Parathyroid adenoma (tissue), 2 donors: Measurements from ENCODE around the gene RABL3.
"Not testable (repeated sequence)": the region's sequence is repeated elsewhere in the genome, so short reads cannot be mapped to it uniquely, and the experiment has no call there.

Source experiments
- H2AFZ ChIP-seq: fragments of 300-600 bp; sonication (generic); one replicate; pipeline ENCODE4 v1.7.0; 2017; ENCODE audit warnings: antibody characterized with exemption, mild to moderate bottlenecking
- H3K27ac ChIP-seq: fragments of 300-600 bp; sonication (generic); one replicate; pipeline ENCODE4 v1.7.0; 2017
- H3K27me3 ChIP-seq: fragments of 300-600 bp; sonication (generic); one replicate; pipeline ENCODE4 v1.7.0; 2017; ENCODE audit warnings: low read length; ENCODE audit not compliant: control insufficient read depth, insufficient read depth
- H3K36me3 ChIP-seq: fragments of 300-600 bp; sonication (generic); one replicate; pipeline ENCODE4 v1.7.0; 2017; ENCODE audit warnings: low read length; ENCODE audit not compliant: control insufficient read depth, insufficient read depth
- H3K4me1 ChIP-seq: fragments of 300-600 bp; sonication (generic); one replicate; pipeline ENCODE4 v1.7.0; 2017; ENCODE audit warnings: control low read depth
- H3K4me2 ChIP-seq: fragments of 300-600 bp; sonication (generic); one replicate; pipeline ENCODE4 v1.7.0; 2017; ENCODE audit warnings: low read length
- H3K4me3 ChIP-seq: fragments of 300-600 bp; sonication (generic); one replicate; pipeline ENCODE4 v1.7.0; 2017; ENCODE audit warnings: low read depth, low read length
- H3K79me2 ChIP-seq: fragments of 300-600 bp; sonication (generic); one replicate; pipeline ENCODE4 v1.7.0; 2017; ENCODE audit warnings: control low read depth
- H3K9ac ChIP-seq: fragments of 300-600 bp; sonication (generic); one replicate; pipeline ENCODE4 v1.7.0; 2017; ENCODE audit warnings: mild to moderate bottlenecking
- H3K9me3 ChIP-seq: fragments of 300-600 bp; sonication (generic); one replicate; pipeline ENCODE4 v1.7.0; 2017; ENCODE audit warnings: low read length; ENCODE audit not compliant: control insufficient read depth
- TF ChIP-seq, protein P1 (sequence below): fragments of 300-600 bp; sonication (generic); IDR thresholded peaks from one replicate; pipeline ENCODE4 v1.7.0; 2017; ENCODE audit warnings: antibody characterized with exemption, mild to moderate bottlenecking
- donor health status: primary hyperparathyroidism.

Gene RABL3

GRCh38 chr3:120641696-120642246 lies 100.5 kb downstream of the RABL3 start:
- no peaks in the 10 kb centered on the region for H3K9me3 ChIP-seq
- no peaks in the 10 kb centered on the region for H3K4me1 ChIP-seq
- H3K4me3 ChIP-seq: no peak overlapping the region
- H3K27ac ChIP-seq: no peak overlapping the region
- H3K27me3 ChIP-seq: no peaks in the 10 kb centered on the region
- H3K4me2 ChIP-seq: no peak overlapping the region
- H3K79me2 ChIP-seq: no peaks in the 10 kb centered on the region
- no peak overlapping the region for H2AFZ ChIP-seq
- no peaks in the 10 kb centered on the region for H3K36me3 ChIP-seq
- no peak overlapping the region for H3K9ac ChIP-seq
- TF ChIP-seq, protein P1, sequence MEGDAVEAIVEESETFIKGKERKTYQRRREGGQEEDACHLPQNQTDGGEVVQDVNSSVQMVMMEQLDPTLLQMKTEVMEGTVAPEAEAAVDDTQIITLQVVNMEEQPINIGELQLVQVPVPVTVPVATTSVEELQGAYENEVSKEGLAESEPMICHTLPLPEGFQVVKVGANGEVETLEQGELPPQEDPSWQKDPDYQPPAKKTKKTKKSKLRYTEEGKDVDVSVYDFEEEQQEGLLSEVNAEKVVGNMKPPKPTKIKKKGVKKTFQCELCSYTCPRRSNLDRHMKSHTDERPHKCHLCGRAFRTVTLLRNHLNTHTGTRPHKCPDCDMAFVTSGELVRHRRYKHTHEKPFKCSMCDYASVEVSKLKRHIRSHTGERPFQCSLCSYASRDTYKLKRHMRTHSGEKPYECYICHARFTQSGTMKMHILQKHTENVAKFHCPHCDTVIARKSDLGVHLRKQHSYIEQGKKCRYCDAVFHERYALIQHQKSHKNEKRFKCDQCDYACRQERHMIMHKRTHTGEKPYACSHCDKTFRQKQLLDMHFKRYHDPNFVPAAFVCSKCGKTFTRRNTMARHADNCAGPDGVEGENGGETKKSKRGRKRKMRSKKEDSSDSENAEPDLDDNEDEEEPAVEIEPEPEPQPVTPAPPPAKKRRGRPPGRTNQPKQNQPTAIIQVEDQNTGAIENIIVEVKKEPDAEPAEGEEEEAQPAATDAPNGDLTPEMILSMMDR: no peak

DNA sequence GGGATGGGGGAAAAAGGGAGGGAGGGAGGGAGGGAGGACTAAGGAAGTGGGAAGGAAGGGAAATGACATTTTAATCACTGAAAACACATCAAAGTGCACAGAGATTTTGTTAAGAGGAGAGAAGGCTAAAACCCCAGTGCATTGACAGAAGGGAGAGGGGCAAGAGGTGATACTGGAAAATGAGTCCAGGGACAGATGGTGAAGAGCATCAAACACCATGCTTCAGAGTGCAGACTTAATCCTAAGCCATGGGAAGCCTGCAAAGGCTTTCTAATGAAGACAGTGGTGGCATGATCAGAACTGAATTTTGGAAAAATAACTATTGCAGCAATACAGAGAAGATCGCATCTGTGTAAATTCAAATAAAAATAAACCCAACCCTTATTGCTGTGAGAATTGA lies 102.1 kb downstream of the RABL3 start:
- Histone ChIP-seq H3K4me2 (no peak overlapping the region), H3K27ac (no peak overlapping the region), H3K9me3 (no peaks in the 10 kb centered on the region), H2AFZ (no peak overlapping the region), H3K79me2 (no peaks in the 10 kb centered on the region), H3K4me3 (no peak overlapping the region), H3K36me3 (no peaks in the 10 kb centered on the region), H3K4me1 (no peaks in the 10 kb centered on the region), H3K27me3 (no peaks in the 10 kb centered on the region), H3K9ac (no peak overlapping the region)
- TF ChIP-seq, protein P1: no peak

DNA sequence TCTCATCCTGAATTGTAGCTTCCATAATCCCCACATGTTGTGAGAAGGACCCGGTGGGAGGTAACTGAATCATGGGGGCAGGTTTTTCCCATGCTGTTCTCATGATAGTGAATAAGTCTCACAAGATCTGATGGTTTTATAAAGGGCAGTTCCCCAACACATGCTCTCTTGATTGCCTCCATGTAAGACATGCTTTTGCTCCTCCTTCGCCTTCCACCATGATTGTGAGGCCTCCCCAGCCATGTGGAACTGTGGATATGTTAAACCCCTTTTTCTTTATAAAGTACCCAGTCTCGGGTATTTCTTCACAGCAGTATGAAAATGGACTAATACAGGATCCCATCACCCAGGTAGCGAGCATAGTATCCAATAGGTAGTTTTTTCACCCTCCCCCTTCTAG lies 103.5 kb downstream of the RABL3 start:
- H3K9me3 ChIP-seq, H3K4me3 ChIP-seq, H2AFZ ChIP-seq, H3K9ac ChIP-seq, H3K27me3 ChIP-seq, H3K4me1 ChIP-seq, H3K79me2 ChIP-seq, H3K36me3 ChIP-seq, H3K27ac ChIP-seq, H3K4me2 ChIP-seq: not testable (repeated sequence)

DNA sequence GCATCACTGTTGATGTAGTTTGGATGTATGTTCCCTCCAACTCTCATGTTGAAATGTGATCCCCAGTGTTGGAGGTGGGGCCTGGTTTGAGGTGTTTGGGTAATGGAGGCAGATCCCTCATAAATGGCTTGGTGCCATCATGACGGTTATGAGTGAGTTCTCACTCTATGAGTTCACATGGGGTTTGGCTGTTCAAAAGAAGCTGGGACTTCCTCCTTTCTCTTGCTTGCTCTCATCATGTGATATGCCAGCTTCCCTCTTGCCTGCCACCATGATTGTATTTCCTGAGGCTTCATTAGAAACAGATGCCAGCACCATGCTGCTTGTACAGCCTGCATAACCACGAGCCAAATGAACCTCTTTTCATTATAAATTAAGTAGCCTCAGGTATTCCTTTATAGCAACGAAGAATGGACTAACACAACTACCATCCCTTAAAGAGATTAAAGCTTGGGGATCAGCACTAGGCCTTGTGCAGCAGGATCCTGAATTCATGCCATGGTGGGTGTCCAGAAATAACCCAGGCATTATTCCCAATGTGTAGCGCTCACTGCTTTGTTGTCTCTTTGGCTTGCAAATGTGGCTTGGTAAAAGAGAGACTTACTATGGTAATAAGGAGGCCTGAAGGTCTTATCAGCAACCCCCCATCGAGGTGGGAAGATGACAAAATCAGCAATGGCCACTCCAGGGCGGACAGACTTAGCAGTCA lies 104.3 kb downstream of the RABL3 start:
- H3K4me2 ChIP-seq: no peak overlapping the region
- H3K4me1 ChIP-seq: no peaks in the 10 kb centered on the region
- no peak overlapping the region for H3K27ac ChIP-seq
- no peak overlapping the region for H3K4me3 ChIP-seq
- H3K36me3 ChIP-seq: no peaks in the 10 kb centered on the region
- no peak overlapping the region for H3K9ac ChIP-seq
- H2AFZ ChIP-seq: no peak overlapping the region
- H3K79me2 ChIP-seq: no peaks in the 10 kb centered on the region
- H3K9me3 ChIP-seq: no peaks in the 10 kb centered on the region
- H3K27me3 ChIP-seq: no peaks in the 10 kb centered on the region
- TF ChIP-seq, protein P1: no peak

DNA sequence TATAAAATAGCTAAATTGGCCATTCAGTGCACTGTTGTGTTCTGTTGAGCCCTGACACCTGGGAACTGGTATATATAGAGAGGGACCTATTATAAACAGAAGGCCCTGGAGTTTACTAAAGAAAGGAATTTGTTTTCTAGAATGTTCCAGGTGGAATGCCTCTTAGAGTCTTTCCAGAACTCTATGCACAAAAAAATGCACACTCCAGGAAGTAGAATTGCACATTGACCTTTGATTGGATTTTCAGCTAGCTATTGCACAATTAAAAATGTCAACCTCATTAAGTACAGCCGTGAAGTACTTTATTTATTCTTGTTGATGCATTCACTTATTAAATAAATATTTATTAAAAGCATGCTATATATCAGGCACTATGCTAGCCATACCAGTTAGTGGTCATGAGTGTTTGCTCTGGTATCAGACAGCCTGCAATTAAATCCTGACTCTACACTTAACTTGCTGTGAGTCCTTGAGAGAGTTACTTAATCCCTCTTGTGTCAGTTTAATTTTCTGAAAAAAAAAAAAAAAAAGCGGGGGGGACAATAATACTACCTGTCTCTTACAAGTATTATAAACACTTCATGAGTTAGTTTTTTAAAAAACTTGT lies 105.4 kb downstream of the RABL3 start:
- Histone ChIP-seq H3K79me2 (no peaks in the 10 kb centered on the region), H3K36me3 (no peaks in the 10 kb centered on the region), H3K9ac (no peak overlapping the region), H3K9me3 (no peaks in the 10 kb centered on the region), H3K27me3 (no peaks in the 10 kb centered on the region), H3K4me1 (no peaks in the 10 kb centered on the region), H3K4me3 (no peak overlapping the region), H3K4me2 (no peak overlapping the region), H2AFZ (no peak overlapping the region), H3K27ac (no peak overlapping the region)
- TF ChIP-seq, protein P1: no peak
